HT-29 (cell line): ENCODE data around the gene NRDC. TPM values are rescaled to one million over a fixed set of nuclear protein-coding genes. Genes with fewer than 3 reads are reported as not detected.
"Not testable (repeated sequence)": the region's sequence is repeated elsewhere in the genome, so short reads cannot be mapped to it uniquely, and the experiment has no call there.

Experiments
- DNase-seq: peaks from one replicate; pipeline ENCODE4 v3.0.0-alpha.2; 2015; ENCODE audit warnings: low spot score
- total RNA-seq: library from RNA; depleted of rRNA; stranded (reverse); fragments of >200 nt; shearing (Covaris generic); gene quantifications from 2 replicates; pipeline ENCODE4 v1.2.3, GENCODE V29; 2014

NRDC gene
- total RNA-seq, 1 experiment from 2014 or later, result 24.6 TPM

DNA sequence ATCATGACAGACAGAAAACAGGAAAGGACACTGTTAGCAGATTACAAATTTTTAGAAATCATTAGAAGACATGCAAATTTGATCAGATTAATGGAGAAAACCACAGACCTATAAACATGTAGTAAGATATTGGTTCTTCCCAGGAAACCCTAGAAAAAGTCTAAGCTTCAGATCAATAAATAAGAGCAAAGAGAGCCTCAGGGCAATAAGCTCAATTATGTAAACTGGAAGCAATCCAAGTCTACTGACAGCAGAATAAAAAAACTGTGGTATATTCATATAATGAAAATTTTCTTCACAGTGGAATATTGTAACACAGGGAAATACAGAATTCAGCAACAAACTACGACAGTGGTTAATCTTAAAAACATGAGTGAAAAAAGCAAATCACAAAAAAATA, 36.3 kb downstream of the NRDC start:
- DNase-seq, result no peak

- DNase-seq, result no peak
These were observed 37.6 kb downstream of the NRDC start for GRCh38 chr1:51840743-51841461.

- no peak for DNase-seq
These were observed 38.3 kb downstream of the NRDC start for GRCh38 chr1:51840182-51840581.

DNA sequence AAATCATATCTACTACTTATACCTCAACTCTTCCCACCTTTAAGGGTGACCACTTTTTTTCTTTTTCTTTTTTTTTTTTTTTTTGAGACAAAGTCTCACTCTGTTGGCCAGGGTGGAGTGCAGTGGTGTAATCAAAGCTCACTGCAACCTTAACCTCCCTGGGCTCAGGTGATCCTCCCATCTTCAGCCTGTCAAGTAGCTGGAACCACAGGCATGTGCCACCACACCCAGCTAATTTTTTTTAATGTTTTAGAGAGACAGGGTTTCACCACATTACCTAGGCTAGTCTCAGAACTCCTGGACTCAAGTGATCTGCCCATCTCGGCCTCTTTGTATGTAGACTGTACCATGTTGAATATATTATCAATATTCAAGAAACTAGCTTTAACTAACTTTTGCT, 39.4 kb downstream of the NRDC start:
- no peak for DNase-seq

GRCh38 chr1:51837243-51837642, 41.3 kb downstream of the NRDC start:
- no peak for DNase-seq

GRCh38 chr1:51833700-51834099, 44.8 kb downstream of the NRDC start:
- no peak for DNase-seq

DNA sequence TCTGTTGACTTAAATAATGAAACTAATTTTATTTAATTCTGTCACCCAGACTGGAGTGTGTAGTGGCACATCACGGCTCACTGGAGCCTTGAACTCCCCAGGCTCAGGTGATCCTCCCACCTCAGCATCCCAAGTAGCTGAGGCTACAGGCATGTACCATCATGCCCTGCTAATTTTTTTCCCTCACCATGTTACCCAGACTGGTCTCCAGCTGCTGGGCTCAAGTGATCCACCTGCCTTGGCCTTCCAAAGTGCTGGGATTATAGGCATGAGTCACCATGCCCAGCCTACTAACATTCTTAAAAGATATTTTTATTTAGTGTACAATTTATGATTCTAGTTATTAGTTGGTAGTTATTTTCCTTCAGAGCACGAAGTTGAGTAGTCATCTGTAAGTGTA, 49.5 kb downstream of the NRDC start:
- no peak for DNase-seq

- no peak for DNase-seq
These were observed 58.7 kb downstream of the NRDC start for GRCh38 chr1:51819810-51820209.

DNA sequence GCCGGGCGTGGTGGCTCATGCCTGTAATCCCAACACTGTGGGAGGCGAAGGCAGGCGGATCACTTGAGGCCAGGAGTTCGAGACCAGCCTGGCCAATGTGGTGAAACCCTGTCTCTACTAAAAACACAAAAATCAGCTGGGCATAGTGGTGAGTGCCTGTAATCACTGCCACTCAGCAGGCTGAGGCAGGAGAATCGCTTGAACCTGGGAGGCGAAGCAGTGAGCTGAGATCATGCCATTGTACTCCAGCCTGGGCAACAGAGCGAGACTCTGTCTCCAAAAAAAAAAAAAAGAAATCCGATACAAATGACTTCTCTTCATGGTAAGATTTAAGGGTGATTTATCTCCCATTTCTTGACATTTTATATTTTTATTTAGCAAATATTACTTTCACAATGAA, 59.5 kb downstream of the NRDC start:
- DNase-seq, result not testable (repeated sequence)

DNA sequence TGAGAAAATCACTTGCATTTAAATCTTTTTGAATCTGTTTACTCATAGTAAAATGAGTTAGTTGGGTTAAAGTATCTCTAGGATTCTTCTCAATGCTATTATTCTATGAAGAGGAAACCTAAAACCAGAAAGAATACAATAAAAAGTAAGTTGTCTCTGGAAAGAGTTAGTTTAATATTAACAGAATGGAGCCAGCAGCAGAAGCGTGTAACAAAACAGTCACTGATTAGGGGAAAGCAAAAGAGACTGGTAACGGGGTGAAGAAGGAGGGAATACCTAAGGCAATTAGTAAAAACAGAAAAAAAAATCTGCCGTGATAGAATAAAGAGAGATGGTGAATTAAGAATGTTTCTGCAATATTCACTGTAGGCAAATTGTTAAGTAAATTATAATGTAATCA, 60.0 kb downstream of the NRDC start:
- DNase-seq, result no peak

GRCh38 chr1:51814513-51814912, 64.0 kb downstream of the NRDC start:
- no peak for DNase-seq

- no peak for DNase-seq
These were observed 79.2 kb downstream of the NRDC start for GRCh38 chr1:51799372-51799771.

DNA sequence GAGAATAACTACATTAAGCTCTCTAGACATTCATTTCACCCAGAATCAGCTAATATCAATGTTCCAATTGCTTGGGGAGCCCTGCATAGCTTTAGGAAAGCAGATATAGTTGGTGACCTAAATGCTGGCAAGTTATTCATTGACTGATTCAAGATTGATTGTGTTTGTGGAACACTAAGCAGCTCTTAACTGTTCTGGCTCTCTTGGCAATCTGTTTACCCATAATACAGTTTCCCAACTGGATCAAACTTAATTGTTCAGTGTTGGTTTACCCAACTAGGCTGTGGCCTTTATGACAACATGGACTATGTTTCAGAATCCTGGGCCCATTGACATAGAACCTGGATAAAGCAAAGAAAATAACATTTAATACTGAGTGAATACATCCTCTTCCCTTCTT, 83.7 kb downstream of the NRDC start:
- no peak for DNase-seq

- DNase-seq, result no peak
These were observed 84.3 kb downstream of the NRDC start for GRCh38 chr1:51794260-51794659.

GRCh38 chr1:51792864-51793263, 85.7 kb downstream of the NRDC start:
- no peak for DNase-seq

DNA sequence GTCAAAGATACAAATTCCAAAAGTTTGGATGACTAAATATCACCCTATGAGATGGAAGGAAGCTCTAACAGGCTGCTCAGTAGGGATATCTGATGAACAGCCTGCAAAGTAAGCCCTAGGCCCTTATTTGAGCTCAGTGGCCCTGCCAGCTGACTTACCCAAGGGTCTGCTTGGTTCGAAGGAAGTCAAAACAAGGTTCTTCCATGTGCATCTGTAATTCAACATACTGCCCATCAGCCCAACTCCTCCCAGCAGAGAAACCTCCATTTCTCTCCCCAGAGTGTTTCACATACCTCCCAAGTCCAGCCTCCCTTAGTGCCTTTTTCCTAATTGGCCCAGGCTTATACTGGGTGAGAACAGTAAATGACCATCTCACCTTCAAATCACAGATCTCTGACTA, 86.6 kb downstream of the NRDC start:
- DNase-seq, result no peak

DNA sequence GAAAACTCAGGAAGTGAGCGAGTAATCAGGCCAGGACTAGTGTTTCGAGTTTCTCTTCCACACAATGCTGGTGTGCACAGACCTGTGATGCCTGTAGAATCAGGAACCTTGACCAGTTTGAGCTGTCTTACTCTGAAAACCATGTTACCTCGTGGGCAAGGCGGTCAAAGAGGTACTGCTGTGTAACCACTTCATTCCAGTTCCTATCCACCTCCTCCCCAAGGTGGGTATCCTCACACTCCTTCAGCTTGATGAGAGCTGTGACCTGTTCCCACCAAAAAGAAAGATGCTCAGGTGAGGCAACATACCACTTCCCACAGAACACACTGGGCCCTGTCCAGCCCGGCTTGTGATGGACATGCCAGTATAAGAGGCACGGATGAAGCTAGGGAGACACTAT, 88.1 kb downstream of the NRDC start:
- no peak for DNase-seq

GRCh38 chr1:51789342-51789741, 89.2 kb downstream of the NRDC start:
- no peak for DNase-seq

GRCh38 chr1:51788938-51789337, 89.6 kb downstream of the NRDC start:
- DNase-seq, result no peak

DNA sequence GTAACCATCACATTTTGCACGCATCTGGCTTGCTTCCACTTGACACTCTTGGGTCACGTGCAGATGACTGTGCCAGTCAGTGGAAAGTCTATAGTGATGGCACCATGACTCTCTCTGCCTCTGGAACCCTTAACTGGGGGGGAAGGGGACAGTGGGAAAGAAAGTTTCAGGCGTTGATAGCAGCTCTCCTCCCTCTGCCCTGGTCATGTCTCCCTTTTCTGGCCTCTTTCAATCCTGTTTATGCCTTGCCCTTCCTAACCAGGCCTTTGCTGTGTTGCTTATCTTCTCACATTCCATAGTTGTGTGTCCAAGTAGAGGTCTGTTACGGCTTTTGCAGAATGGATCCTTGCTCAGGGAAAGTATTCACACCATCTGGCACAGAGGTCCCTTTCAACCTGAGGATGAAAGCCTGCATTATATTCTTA, 93.5 kb downstream of the NRDC start:
- DNase-seq, result no peak

DNA sequence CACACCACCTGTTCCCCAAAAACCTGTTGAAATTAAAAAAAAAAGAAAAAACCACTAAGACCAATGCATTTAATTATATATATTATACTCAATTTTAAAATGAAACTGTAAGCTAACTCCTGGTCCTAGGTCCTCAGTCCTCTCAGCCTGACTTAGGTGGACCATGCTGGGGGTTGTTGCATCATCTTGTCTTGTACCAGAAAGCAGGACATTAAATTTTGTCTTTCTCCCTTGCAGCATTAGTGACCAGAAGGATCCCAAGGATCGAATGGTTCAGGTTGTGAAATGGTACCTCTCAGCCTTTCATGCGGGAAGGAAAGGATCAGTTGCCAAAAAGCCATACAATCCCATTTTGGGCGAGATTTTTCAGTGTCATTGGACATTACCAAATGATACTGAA, 97.6 kb downstream of the NRDC start:
- DNase-seq, result no peak

- DNase-seq, result no peak
These were observed 102.1 kb downstream of the NRDC start for GRCh38 chr1:51776408-51776807.

DNA sequence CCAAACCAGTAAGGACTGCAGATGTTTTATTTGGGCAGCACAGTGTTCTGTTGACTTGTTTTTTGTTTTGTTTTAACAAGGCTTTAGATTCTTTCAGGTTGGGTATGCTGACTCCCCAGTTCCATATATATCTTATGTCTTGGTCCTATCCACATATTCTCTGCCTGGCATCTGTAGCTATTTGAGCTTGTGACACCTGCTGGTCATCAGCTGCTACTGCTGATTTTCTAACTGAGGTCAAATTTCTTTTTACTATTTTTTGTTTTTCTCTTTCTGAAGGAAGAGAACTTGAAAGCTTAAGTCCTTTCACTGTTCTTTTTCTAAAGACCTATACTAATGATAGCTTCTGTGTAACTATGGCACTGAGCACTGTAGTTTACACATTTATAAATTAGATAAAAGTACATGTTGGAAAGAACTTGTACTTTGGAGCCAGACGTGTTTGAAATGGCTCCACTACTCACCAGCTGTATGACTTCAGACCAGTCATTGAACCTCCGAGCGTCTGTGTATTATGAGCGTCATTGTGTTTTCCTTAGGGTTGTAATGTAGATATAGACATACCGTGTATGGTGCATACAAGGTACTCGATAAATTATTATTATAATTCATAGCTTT, 109.4 kb downstream of the NRDC start:
- peak; percentile 55 for DNase-seq

GRCh38 chr1:51761351-51761750, 117.2 kb downstream of the NRDC start:
- DNase-seq, result no peak
